Measurements from ENCODE around the gene TSPAN16.

Gene TSPAN16, protein sequence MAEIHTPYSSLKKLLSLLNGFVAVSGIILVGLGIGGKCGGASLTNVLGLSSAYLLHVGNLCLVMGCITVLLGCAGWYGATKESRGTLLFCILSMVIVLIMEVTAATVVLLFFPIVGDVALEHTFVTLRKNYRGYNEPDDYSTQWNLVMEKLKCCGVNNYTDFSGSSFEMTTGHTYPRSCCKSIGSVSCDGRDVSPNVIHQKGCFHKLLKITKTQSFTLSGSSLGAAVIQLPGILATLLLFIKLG

DNA sequence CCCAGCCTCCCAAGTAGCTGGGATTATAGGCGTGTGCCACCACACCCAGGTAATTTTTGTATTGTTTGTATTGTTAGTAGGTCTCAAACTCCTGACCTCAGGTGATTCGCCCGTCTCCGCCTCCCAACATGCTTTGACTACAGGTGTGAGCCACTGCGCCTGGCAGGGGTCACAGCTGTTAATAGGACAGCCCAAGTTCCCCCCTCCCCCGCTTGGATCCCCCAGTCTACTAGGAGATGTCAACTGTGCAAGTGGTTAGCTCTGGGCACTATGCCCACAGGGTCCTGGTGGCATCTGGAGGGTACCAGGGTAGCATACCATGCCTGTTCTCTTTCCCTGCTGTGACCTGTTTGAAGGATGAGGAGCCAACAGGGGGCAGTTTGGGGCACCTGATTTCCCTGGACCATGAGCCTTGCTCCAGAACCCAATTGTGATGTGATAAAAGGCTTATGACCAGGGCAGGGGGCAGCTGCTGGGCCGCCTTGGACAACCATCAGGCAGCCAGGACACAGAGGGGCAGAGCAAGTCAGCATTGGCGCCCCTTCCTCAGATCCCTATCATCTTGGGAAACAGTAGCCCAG, at the start of gene TSPAN16:
Gene TSPAN16 (plus strand): TSS at position 496 of the 581 bp plus-strand sequence. CDS start 138 bp downstream, outside the sequence.
- DNase-seq = no peak

DNA sequence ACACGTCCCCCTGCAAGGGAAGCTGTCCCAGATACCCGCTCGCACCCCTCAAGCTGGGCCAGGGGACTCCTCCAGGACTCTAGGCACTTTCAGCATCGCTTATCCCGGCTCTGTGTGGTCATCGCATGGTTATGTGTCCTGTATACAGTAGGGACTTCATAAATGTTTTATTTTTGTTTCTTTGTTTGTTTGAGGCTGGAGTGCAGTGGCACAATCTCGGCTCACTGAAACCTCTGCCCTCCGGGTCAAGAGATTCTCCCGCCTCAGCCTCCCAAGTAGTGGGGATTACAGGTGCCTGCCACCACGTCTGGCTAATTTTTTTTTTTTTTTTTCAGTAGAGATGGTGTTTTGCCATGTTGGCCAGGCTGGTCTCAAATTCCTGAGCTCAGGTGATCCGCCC, 49.0 kb upstream of the TSPAN16 start:
- no peak for DNase-seq

DNA sequence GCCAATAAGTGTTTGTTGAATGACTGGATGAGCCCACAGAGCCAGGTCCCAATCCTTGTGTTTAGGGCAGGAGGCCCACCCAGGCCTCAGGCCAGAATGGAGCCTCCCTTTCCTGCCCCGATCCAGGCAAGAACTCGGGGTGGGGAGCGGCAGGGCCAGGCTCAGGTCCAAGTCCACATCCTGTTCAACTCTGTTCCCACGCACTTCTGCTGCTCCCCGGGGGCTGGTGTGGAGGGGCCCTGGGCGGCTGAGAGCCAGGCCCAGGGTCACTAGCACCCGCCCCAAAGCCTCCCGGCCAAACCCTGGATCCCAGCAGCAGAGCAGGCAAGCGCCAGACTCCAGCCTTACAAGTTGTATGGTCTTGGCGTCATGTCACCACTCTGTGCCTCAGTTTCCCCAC, 48.6 kb upstream of the TSPAN16 start:
- no peak for DNase-seq

DNA sequence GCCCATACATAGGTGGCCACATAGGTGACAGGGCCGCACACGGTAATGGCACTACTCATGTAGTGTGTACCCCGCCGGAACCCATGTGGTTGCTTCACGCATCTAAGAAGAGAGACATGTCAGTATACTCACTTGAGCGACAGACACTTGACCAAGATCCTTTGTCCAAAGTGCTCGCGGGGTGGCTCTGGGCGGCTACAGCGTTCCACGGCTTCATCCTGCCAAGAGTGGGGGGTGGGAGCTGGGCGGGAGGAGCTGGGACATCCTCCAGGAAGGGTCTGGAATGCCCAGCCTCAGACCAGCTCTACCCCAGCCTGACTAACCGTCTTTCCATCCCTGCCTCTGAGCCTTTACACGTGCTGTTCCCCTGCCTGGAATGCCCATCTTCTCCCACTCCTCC, 48.0 kb upstream of the TSPAN16 start:
- DNase-seq = no peak

DNA sequence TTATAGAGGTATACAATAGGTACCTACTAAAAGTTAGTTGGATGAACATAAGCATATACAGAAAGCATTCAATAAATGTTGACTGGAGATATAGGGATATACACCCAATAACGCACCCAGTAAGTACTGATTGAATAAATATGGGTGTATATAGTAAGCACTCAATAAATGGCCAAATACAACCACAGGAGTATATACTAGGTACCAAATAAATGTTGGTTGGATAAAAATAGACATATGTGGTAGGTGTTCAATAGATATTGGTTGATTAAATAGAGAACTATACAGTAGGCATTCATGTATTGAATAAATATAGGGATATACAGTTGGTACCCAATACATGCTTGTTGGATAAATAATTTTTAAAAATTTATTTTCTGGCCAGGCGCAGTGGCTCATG, 47.1 kb upstream of the TSPAN16 start:
- DNase-seq = no peak

DNA sequence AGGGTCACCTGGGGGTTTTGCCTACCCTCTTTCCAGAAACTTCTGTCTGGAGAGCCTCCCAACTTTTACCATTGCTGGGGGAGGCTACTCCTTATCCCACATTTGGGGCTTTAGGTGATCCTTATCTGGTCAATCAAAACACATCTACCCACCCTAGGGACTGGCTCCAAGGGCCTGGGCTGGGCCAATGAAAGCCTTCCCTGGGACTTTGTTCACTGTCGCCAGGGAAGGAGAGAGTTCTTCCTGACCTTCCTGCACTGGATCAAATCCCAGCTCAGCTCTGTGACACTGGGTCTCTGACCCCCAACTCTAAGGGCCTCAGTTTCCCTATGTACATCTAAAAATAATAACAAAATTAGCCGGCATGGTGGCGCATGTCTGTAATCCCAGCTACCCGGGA, 44.7 kb upstream of the TSPAN16 start:
- no peak for DNase-seq

DNA sequence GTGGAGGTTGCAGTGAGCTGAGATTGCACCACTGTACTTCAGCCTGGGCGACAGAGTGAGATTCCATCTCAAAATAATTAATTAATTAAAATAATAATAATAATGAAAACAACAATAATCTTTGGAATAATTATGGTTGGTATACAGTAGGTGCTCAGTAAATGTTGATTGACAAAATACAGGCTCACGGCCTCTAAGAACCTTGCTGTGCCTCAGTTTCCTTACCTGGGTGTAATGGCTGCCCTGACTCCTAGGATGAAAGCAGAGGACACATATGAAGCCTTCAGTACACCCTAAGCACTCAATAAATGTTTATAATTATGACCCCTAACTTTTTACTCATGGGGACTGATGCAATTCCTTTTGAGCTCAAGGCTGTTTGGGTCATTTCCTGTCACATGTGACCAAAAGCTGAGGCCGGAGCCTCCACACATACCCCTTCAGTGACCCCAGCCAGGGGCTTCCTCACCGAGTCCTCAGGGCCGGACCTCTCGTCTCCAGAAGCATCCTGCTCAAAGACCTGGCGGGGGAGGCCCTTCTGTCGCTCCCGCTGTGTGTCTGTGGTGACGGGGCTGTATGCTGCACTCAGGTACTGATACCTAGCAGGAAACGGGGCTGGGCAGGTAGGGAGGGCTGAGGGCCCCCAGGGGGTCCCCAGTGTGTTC, 44.2 kb upstream of the TSPAN16 start:
- DNase-seq = no peak

DNA sequence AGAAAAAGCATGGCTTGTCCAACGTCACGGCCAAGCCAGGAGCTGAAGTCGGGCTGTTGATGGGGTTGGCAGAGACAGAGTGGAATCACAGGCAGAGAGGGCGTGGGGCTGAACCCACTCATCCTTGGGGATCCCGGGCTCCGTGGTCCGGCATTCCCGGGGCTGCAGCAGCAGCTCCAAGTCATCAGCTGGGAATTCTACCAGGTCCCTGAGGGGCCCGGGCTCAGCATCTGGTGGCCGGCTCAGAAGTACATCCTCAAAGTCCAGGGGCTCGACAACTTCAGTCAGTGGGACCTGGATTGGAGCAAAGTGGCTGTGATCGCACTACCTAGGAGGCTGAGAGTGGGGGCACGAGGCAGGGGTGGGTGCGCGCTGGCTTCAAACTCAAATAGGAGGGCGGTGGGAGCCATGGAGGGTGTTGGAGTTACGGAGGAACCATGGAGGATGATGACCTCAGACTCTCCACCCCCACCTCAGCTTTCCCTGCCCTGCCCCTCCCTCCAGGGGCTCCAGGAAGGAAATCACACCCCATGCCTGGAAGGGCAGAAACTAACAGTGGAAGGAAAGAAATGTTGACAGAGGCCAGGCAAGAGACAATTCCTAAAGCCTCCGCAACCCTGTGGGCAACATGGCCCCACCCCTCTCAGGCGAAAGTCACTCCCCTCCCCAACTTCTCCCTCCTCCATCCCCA, 43.1 kb upstream of the TSPAN16 start:
- DNase-seq = no peak

DNA sequence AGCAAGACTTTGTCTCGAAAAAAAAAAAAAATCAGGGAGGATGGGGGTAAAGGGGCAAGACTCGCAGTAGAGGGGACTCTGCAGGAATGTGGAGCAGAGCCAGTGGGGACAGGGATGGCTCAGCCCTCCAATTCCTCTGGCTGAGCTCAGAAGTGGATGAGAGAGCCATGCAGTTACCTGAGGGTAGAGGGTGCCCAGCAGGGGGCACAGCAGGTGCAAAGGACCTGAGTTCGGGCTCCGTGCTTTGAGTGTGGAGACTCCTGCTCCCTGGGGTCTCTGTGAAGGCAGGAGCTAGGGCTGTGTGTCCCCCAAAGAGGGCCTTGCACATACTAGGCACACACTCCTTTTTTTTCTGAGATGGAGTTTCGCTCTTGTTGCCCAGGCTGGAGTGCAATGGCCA, 41.3 kb upstream of the TSPAN16 start:
- DNase-seq = no peak

DNA sequence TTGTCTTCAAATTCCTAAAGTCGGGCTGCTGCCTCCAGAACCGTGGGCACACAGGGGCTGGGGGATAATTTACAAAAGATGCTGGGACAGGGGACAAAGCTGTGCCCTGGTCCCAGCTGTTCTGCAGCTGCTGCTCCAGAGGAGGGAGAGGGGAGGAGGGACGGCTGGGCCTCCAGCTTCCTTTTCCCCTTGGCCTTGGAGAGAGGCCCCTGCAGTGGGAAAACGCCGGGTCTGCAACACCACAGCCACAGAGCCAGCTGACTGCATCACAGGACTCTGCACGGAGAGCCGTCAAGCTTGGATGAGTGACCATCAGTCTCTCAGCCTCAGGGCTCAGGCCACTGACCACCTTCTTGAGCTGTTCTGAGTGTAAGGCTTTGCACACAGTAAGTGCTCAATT, 39.8 kb upstream of the TSPAN16 start:
- DNase-seq = no peak

DNA sequence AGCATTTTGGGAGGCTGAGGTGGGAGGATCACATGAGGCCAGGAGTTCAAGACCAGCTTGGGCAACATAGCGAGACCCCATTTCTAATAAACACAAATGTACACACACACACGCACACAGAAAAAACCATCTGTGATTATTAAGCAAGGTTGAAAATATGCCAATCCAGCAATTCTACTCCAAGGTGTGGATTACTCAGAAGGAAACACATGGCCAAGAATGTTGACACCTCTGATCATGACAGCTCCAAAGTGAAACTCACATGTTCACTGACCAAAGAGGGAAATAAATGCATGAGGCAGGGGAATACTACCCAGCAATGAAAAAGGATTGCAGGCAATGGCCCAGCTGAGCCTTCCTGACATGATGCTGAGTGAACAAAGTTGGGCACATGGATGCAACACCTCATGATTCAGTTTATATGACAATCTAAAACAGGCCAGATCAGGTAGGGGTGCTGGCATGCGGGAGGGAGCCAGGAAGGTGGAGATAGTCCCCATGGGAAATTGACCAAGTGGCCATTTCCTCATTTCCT, 38.0 kb upstream of the TSPAN16 start:
- DNase-seq = no peak

DNA sequence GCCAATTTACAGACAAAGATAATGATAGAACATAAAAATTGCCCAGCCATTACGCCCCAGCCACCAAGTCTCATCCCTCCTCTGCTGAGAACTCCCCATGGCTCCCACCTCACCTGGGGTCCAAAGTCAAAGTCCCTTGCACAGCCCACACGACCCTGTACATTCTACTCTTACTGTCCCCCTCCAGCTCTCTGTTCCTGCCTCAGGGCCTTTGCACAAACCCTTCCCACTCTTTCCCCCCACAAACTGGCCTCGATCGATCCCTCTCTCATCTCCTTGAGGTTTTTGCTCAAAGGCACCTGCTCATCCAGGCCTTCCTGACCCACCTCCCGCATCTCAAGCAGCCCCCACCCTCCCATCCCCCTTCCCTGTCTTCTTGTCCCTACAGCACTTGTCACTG, 35.0 kb upstream of the TSPAN16 start:
- DNase-seq = no peak

DNA sequence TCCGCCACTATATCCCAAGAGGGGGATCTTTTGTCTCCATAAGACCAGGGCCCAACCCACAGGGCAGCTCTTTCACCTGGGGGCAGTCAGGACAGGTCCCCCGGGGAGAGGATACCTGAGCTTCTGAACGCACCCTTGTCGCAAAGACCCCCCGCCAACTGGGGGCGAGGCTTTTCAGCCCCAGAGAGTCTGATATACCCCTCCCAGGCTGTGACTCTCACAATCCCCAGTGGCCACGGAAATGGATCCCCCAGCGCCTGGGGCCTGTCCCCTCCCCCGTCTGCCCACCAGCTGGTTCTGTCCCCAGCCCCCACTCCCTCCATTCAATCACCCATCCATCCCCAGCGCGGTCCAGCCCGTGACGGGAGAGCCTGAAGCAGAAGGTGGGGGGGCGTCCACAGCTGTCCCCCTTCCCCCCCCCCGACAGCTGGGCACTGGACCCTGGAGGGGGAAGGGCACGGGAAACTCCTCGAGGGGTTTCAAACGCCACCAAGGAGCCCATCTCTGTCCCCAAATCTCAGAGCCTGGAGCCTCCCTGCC, 34.5 kb upstream of the TSPAN16 start:
- DNase-seq = no peak

DNA sequence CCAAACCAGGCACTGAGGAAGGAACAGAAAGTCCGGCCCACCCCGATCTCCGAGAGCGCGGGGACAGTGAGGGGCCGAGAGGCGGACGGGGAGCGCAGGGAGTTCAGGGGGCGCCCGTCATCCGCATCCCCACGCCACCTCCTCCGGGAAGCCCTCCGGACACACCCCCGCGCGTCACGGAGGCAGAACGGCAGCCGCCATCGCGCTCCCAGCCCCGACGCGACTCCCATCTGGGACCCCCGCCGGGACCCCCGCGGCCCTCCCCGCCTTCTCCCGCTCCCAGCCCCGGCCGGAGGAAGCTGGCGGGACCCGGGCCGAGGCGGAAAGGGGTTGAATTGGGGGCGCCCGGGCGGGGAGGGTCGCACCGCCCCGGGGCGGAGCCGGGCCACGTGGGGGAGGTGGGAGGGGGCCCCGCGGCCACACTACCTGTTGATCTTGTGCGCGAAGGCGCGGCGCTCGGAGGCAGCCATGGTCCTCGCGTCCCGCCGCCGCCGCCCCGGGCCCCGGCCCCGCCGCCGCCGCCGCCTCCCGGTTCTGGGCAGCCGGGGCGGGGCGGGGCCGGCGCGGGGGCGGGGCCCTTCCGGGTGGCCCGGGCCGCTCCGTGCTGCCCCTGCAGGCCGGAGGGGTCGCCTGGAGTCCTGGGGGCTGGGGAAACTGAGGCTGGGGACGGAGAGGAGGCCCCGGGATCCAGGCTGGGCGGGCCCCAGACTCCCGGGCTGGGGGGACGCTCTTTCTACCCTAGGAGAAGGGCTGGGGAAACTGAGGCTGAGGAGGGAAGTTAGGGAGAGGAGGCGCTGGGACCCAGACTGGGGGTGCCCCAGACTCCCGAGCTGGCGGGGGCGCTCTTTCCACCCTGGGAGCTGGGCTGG, 33.8 kb upstream of the TSPAN16 start, which contains the start of gene DOCK6:
Gene DOCK6 (minus strand): TSS at position 554 of the 869 bp plus-strand sequence. CDS start 84 bp downstream, at position 470.
- DNase-seq = no peak

DNA sequence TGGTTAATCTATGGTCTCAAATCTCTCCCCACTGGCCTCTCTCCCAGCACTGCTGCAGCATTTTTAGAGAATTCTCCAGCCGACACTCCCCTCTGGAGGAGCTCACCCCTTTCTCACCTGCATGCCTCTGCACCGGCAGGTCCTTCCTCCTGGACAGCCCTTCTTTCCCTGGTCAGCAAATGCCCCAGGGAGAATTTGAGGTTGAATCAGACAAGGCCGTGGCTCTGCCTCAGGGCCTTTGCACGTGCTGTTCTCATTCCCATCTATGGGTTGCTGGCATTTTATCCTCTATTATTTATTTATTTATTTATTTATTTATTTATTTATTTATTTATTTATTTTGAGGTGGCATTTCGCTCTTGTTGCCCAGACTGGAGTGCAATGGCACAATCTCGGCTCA, 32.2 kb upstream of the TSPAN16 start:
- no peak for DNase-seq

DNA sequence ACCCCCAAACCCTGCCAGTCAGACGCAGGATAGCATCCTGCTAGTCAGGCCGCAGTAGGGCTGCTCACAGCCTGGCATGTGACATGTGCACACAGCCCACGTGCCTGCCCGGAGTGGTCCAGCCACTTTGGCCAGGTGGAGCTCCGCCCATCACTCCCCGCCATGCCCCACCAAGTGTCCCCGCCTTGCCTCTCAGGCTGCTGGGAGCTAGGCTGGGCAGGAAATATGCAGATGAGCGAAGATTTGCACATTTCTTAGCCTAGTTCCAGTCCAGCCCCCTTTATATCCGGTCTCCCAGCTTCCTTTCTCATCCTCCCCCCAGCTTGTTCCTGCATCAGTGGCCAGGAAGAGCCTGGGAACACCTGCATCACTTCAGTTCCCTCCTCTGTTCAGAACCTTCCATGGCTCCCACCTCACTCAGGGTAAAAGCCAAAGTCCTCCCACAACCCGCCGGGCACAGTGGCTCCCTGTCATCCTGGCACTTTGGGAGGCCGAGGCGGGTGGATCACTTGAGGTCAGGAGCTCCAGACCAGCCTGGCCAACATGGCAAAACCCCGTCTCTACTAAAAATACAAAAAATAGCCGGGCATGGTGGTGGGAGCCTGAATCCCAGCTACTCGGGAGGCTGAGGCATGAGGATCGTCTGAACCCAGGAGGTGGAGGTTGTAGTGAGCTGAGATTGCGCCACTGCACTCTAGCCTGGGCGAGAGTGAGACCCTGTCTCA, 31.3 kb upstream of the TSPAN16 start:
- DNase-seq = no peak

DNA sequence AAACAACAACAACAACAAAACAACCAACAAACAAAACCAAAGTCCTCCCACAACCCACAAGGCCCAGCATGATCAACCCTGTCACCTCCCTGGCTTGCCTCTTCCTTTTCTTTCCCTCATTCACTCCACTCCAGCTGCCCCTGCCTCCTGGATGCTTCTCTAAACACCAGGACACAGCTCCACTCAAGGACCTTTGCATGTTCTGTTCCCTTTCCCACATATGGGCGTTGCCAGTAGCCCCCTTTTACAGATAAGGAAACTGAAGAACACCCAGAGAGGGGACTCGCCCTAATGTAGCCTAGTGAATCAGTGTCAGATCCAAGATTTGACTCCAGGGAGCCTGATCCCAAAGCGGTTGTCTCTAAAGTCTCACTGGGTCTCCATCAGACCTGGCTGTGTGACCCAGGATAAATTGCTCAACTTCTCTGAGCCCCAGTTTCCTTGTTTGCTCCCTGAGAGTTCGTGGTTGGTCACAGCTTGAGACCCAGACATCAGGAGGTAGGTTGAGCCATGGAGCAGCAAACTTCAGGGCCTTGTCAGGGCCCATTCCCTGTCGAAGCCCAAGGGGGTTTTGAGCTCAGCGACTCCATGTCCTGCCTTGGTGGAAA, 30.7 kb upstream of the TSPAN16 start:
- DNase-seq = no peak

DNA sequence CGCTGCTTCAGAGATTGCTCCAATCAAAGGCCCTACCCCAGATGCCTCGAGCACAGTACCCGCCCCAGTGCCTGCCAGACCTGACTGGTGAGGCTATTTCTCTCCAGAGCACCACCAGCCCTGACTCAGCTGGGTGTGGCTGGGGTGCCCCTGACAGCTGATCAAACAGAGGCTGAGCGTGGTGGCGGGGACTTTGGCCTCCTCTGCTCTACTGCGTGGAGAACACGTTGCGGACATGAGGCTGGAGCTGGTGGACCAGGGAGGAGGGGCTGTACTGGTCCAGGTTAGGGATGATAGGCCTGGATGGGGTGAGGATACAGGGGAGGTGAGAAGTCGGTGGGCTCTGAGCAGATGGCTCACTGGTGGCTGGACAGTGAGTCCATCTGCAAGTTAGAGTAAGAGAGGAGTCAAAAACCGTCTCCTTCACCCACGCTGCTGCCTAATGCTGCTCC, 30.1 kb upstream of the TSPAN16 start:
- DNase-seq = no peak

DNA sequence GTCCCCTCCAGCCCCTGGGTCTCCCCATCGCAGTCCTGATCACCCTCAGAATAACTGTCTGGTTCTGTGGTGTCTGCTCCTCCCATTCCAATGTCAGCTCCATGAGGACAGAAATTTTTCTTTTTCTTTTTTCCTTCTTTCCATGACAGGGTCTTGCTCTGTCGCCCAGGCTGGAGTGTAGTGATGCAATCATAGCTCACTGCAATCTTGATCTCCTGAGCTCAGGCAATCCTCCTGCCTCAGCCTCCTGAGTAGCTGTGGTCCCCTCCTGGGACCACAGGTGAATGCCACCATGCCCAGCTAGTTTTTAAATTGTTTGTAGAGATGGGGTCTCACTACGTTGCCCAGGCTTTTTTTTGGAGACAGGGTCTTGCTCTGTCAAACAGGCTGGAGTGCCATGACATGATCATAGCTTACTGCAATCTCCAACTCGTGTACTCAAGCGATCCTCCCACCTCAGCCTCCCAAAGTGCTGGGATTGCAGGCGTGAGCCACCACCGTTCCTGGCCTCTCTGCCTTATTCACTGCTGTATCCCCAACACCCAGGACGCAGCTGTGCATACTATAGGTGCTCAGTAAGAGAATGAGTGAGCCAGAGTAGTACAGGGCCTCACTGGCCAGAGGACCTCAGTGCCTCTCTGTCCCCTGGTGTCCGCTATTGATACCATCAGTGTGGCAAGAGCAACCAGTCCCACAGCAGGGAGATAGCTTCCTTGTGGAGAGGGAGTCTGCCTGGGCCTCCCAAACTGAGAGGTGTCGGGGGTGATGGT, 28.5 kb upstream of the TSPAN16 start:
- DNase-seq = no peak

DNA sequence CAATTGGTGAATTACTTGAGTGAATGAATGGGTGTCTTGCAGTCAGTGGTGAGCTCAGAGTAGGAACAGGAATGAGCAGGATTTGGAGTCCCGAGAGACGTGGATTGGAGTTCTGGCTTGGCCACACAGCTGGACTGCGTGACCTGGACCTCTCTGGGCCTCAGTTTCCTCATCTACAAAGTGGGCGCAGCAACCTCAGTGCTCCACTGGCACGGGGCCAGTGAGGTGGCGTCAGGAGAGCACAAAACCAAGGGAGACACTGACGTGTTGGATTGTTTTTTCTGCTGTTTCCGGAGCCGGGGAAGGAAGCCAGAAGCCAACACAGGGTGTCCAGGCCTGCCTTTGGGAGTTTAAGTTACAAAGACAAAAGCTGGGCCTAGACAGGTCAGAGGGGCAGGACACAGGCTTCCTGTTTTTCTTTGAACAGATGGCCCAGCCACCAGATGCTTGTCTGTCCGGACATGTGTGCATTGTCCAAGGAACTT, 27.1 kb upstream of the TSPAN16 start:
- DNase-seq = no peak

Data from NCI-H187 (cell line).